Mucosa of rectum (tissue), 2 donors: ENCODE data around the gene CD160.
"Not testable (repeated sequence)": the region's sequence is repeated elsewhere in the genome, so short reads cannot be mapped to it uniquely, and the experiment has no call there.

ENCODE experiments used
- H3K27ac ChIP-seq, 2 donors: one replicate each; pipeline ENCODE4 v1.7.0; 2013; ENCODE audit warnings: inconsistent platforms in 2 of 2, low read depth in 2 of 2, low read length in 2 of 2
- H3K27me3 ChIP-seq, 2 donors: one replicate each; pipeline ENCODE4 v1.7.0; 2013; ENCODE audit warnings: low read length in 2 of 2; ENCODE audit not compliant: control insufficient read depth in 2 of 2, insufficient read depth in 2 of 2
- H3K36me3 ChIP-seq, 2 donors: one replicate each; pipeline ENCODE4 v1.7.0; 2013; ENCODE audit warnings: low read length in 2 of 2; ENCODE audit not compliant: control insufficient read depth in 2 of 2, insufficient read depth in 2 of 2
- H3K4me1 ChIP-seq, 2 donors: one replicate each; pipeline ENCODE4 v1.7.0; 2013; ENCODE audit warnings: low read length in 2 of 2, mild to moderate bottlenecking in 1 of 2; ENCODE audit not compliant: control insufficient read depth in 2 of 2, insufficient read depth in 2 of 2
- H3K4me3 ChIP-seq, 2 donors: one replicate each; pipeline ENCODE4 v1.7.0; 2013; ENCODE audit warnings: low read length in 2 of 2
- H3K9ac ChIP-seq, 2 donors: one replicate each; pipeline ENCODE4 v1.7.0; 2013; ENCODE audit warnings: low read length in 2 of 2, low read depth in 1 of 2, mild to moderate bottlenecking in 1 of 2
- H3K9me3 ChIP-seq, 2 donors: one replicate each; pipeline ENCODE4 v1.7.0; 2013; ENCODE audit warnings: low read length in 2 of 2; ENCODE audit not compliant: control insufficient read depth in 2 of 2
- donor health status: healthy.
- donor health status: Normal muscosa, but diverticular disease.

The CD160 gene, protein sequence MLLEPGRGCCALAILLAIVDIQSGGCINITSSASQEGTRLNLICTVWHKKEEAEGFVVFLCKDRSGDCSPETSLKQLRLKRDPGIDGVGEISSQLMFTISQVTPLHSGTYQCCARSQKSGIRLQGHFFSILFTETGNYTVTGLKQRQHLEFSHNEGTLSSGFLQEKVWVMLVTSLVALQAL

DNA sequence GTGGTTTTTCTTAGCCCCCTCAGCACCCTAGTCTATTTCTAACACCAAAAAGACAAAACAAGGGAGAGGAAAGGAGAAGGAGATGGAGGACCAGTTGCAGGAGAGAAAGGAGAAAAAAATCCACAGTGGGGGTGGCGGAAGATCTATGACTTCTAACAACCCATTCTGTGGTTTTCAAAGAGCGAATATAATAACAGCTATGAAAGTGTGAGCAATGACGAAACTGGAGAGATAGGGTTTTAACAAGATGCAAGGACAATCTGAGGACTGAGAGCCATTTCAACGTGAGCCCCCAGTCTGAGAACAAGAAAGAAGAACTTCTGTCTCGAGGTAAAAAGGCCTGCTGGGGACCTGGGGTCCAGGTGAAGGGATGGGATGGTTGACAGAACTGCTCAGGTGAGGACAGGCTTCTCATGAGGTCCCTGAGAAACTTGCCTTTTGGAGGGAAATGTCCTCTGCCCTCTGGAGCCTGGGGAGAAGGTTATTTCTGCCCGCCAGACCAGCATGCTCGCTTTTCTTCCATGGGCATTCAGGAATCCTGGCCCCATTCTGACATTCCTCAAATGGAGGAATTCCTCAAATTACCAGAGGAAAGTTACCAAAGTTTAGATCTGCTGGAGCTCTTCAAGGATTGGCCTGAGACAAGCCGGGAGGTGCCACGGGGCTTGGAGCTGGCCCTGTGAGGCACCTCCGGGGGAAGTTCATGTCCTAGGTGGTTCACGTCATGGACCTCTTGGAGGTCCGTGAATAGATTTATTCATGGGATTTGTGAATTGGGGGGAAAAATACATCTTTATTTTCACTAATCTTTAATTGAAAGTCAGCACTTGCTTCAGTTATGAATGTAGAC, at the start of gene CD160:
CD160 (plus strand) TSS at position 270 of the 850 bp plus-strand sequence. CDS start 8,829 bp downstream, outside the sequence.
- no peaks in the 10 kb centered on the region for H3K36me3 ChIP-seq
- H3K9me3 ChIP-seq, result no peaks in the 10 kb centered on the region
- H3K27ac ChIP-seq, result no peak within 1 kb of the TSS
- peaks cover 3 to 6% of the 10 kb centered on the region in 2 donors for H3K27me3 ChIP-seq
- no peak within 1 kb of the TSS for H3K9ac ChIP-seq
- peaks cover 3% of the 10 kb centered on the region in 2 donors for H3K4me1 ChIP-seq
- no peak within 1 kb of the TSS for H3K4me3 ChIP-seq

DNA sequence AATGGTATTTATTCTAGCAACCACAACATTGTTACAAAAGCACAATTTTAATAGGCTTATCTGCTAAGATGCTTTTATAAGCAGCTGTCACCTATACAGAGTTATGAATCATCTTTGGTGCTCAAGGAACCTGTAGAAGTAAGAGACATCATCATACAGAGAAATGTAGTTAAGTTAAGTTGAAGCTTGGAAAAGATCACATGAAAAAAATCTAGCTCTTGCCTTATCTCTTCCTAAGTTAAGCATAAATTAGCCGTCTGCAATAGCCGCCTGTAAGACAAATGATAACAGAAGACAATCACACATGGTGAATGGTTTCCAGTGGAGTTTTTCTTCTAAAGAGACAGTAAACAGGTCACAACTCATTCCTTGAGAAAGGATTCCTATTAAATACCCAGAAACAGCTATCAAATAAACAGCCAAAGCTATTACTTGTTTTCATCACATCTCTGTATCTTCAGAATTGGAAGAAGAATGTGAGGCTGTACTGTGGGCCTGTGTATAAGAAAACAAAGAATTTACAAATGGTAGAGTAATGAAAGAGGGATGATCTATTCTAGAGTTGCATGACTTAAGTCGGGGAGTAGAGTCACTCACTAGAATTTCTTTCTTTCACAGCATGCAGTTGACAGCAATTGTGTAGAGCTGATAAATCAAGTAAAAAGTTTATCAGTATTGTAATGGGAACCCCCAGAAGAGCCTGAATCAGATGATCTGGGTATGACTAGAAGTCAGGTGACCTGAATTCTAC, 48.1 kb upstream of the CD160 start:
- H3K9me3 ChIP-seq, H3K4me1 ChIP-seq, H3K36me3 ChIP-seq, H3K27ac ChIP-seq, H3K4me3 ChIP-seq, H3K9ac ChIP-seq, H3K27me3 ChIP-seq: not testable (repeated sequence)

DNA sequence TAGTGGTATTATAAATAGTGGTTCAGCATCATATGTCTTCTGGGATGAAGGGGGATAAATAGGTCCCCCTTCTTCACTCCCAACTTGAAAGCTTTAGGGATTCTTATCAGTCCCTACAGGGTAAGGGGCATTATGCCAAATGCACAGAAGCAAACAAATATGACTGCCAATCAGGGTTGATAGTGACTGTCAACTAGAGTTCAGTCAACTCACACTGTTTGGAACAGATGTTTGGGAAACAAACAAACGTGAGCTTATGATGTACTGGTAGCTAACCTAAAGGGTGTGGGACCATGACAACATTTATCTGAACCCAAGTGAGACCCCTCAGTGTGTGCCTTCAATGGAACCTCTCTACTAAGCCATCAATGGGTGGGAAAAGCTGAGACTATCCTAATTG, 46.1 kb upstream of the CD160 start:
- H3K4me3 ChIP-seq, H3K9ac ChIP-seq, H3K4me1 ChIP-seq, H3K27ac ChIP-seq, H3K9me3 ChIP-seq, H3K27me3 ChIP-seq, H3K36me3 ChIP-seq: not testable (repeated sequence)

DNA sequence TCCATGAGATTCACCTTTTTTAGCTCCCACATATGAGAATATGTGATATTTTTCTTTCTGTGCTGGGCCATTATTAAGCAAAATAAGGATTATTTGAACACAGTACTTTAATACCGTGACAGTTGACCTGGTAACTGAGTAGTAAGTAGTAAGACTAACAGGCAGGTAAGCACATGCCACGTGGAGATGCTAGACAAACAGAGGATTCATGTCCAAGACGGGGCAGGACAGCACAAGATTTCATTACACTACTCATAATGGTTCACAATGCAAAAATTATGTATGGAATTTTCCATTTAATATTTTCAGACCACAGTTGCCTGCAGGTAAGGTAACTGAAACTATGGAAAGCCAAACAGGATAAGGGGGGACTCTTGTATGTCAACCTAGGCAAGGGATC, 34.4 kb upstream of the CD160 start:
- not testable (repeated sequence) for H3K9me3 ChIP-seq, H3K4me1 ChIP-seq, H3K27me3 ChIP-seq, H3K36me3 ChIP-seq, H3K4me3 ChIP-seq, H3K9ac ChIP-seq, H3K27ac ChIP-seq

DNA sequence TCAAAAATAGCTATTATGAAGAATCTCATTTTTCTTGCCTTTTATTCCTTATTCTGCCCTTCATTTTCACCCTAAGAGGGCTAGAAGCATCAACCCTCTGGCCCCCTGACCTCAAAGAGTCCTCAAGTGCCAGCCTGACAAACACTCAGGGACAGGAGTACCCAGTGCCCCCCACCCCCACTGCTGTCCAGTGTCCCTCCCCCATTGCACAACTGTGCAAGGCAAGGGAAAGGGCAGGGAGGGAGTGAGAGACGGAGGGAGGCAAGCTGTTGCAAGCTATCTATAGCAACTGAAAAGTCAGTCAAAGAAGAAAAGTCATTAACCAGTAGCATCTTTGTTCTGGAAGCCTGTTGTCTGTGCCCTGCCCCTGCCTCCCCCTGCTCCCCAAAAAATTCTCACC, 33.2 kb upstream of the CD160 start:
- H3K9me3 ChIP-seq, H3K27ac ChIP-seq, H3K36me3 ChIP-seq, H3K4me1 ChIP-seq, H3K4me3 ChIP-seq, H3K9ac ChIP-seq, H3K27me3 ChIP-seq: not testable (repeated sequence)

DNA sequence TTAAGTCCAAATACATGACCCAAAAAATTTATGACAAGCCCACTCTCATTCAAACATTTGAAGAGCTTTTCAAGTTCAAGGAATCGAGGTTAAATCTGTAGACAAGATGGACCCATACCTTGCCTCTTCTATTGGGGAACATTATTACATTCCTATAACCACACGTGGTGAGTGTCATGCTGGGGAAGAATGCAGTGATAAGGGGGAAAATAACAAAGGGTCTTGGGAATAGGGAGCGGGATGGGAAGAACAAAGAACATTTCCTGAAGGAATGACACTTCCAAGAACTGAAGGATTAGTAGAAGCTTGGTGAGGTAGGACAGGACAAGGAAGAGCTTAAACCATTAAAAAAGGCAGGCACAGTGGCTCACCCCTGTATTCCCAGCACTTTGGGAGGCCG, 31.0 kb upstream of the CD160 start:
- H3K36me3 ChIP-seq, result no peaks in the 10 kb centered on the region
- peaks cover 0 to 6% of the 10 kb centered on the region in 2 donors for H3K4me1 ChIP-seq
- no peak overlapping the region for H3K9ac ChIP-seq
- H3K27me3 ChIP-seq, result no peaks in the 10 kb centered on the region
- H3K27ac ChIP-seq, result no peak overlapping the region
- H3K4me3 ChIP-seq, result no peak overlapping the region
- H3K9me3 ChIP-seq, result no peaks in the 10 kb centered on the region

DNA sequence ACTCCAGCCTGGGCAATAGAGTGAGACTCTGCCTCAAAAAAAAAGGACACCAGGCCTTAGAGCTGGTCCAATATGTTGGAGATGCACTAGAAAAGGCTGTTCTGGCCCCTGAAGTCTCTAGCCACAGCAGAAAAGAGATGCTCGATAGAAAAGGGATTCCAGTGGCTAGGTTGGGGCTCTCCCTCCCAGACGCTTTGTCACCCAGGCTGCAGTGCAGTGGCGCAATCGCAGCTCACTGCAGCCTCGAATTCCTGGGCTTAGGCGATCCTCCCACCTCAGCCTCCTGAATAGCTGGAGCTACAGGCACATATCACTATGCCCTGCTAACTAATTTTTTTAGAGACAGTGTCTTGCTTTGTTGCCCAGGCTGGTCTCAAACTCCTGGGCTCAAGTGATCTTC, 30.4 kb upstream of the CD160 start:
- no peaks in the 10 kb centered on the region for H3K27me3 ChIP-seq
- peaks cover 0 to 6% of the 10 kb centered on the region in 2 donors for H3K4me1 ChIP-seq
- H3K36me3 ChIP-seq, result no peaks in the 10 kb centered on the region
- H3K9ac ChIP-seq, result no peak overlapping the region
- no peak overlapping the region for H3K27ac ChIP-seq
- H3K4me3 ChIP-seq, result no peak overlapping the region
- no peaks in the 10 kb centered on the region for H3K9me3 ChIP-seq

DNA sequence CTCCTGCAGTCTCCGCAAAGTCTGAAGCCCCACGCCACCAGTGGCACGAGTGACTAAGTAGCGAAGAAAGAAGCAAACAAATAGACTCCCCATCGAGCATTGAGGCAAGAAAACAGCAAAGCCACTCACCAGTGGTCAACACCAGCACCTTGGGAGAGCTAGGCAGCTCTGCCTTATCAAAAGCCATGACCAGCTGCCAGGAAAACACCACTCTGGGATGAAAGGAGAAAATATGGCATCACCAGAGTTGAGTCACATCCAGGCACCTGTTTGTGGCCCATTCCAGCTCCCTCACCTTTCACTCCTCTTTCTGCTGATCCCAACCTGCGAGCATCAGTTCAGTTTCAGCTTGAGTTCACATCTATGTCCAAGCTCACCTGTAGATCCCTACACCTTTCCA, 29.4 kb upstream of the CD160 start:
- H3K9me3 ChIP-seq, result no peaks in the 10 kb centered on the region
- H3K36me3 ChIP-seq, result no peaks in the 10 kb centered on the region
- H3K4me1 ChIP-seq, result peaks cover 0 to 6% of the 10 kb centered on the region in 2 donors
- H3K4me3 ChIP-seq, result no peak overlapping the region
- no peaks in the 10 kb centered on the region for H3K27me3 ChIP-seq
- no peak overlapping the region for H3K9ac ChIP-seq
- H3K27ac ChIP-seq, result no peak overlapping the region

DNA sequence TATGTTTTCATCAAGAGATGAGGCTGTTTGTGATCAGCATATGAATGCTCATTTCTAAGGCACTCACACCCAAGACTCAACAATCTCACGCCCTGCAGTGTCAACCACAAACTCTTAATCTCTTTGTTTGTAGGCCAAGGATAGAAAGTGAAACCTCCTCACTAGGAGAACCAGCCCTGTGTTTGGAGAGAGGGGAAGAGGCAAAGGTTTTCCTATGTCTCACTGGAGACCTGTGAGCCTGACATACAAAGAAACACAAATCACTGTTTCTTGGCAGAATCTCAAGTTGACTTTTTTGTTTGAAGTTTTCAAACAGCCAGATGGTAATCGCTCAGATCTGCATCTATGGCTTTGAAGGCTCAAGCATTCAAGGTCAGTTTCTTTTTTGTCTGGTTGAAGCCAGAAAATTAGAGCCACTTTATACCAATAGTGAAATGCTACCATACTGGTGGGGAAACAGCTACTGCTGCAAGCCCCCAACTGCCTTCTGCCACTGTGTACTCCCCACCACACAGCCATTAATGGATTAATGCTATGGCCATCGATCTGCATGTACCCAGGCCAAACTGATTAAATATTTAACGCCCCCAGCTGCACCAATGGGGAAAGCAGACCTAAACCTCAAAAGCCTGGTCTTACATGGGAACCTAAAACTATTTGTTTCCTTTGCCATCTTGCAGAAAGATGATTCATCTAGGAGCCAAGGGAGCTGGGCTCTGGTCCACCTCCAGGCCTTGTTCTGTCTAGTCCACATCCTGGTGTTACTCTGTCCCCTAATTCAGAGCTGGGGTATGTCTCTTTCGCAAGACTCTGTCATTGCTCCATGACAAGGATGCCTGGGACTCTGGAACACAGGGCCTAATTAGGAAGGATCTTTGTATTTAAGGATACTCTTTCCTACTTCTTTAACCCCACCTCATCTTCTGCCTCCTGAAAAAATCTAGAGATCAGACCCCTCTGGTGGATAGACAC, 28.4 kb upstream of the CD160 start:
- Histone ChIP-seq H3K4me1 (peaks cover 0 to 6% of the 10 kb centered on the region in 2 donors), H3K27me3 (no peaks in the 10 kb centered on the region), H3K27ac (no peak overlapping the region), H3K9ac (no peak overlapping the region), H3K4me3 (no peak overlapping the region), H3K36me3 (no peaks in the 10 kb centered on the region), H3K9me3 (no peaks in the 10 kb centered on the region)
